ENCODE measurements around the gene CBR3.

Gene CBR3

DNA sequence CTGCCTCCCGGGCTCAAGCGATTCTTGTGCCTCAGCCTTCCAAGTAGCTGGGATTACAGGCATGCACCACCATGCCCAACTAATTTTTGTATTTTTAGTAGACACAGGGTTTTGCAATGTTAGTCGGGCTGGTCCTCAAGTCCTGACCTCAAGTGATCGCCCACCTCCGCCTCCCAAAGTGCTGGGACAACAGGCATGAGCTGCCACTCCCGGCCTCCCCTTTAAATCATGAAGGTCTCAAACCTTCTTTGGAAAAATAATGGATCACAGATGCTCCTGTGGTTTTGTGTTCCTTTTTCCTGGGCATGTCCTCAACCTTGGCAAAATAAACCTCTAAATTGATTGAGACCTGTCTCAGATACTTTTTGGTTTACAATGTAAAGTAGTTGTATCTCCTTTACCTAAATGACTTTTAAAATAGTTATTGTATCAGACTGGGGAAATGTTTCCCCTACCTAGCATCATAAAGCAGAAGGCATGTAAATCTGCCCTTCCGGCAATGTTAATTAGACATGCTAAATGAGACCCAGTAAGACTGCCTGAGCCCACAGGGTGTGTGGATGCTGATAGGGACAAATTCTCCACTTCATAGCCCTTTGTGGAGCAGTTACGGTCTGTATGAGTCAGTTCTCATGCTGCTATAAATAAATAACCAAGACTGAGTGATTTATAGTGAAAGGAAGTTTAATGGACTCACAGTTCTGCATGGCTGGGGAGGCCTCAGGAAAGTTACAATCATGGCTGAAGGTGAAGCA, 37.3 kb upstream of the CBR3 start:
- POLR2A ChIA-PET = interaction anchor here (0.6 kb wide), 1 partner anchor 16 kb away, joined by 3 read pairs; no protein-coding TSS in a partner anchor

DNA sequence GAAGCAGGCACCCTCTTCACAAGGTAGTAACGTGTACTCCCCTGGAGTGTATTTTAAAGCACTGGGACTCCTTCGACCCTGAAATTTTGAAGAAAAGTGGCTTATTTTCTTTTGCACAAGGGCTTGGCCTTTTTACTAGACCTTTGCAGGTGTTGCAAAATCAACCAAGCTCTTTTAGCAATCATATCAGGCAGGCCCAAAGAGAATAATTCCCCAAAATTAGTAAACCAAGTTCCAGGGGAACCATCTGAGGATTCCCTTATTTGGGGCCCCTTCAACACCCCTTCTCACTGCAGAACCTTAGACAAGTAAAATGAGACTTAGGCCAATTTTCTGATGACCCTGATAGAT, 36.7 kb upstream of the CBR3 start:
- peaks cover 4% of the 10 kb centered on the region; the same call in 1 of the 2 replicates for H3K4me1 ChIP-seq (ENCODE audit: control insufficient read depth, insufficient read depth, low read length)
- CTCF ChIA-PET = interaction anchor here (0.7 to 1.5 kb wide), 3 partner anchors 14 to 387 kb away, joined by 3 read pairs; no protein-coding TSS in a partner anchor
- H3K4me3 ChIP-seq (ENCODE audit: low read depth, low read length) = no peak overlapping the region

More for the DNA sequence above, 37.3 kb upstream of the CBR3 start:
- Histone ChIP-seq H3K4me3 (ENCODE audit: low read depth, low read length) (no peak overlapping the region), H3K27ac (ENCODE audit: extremely low read depth, low read depth, low read length) (no peak overlapping the region), H3K36me3 (ENCODE audit: control insufficient read depth in 2 of 2, insufficient read depth in 1 of 2, low read length in 2 of 2) (no peaks in the 10 kb centered on the region), H3K4me1 (ENCODE audit: control insufficient read depth, insufficient read depth, low read length) (peaks cover 4% of the 10 kb centered on the region; the same call in 1 of the 2 replicates), H3K9me3 (ENCODE audit: control insufficient read depth, insufficient read depth, low read depth, low read length) (no peaks in the 10 kb centered on the region)
- no peak for TF ChIP-seq GLI4 (tag by site-specific recombination; IDR thresholded peaks at IDR 0.05)
- peak; percentile 58 for TF ChIP-seq SP7 (tag by site-specific recombination; IDR thresholded peaks at IDR 0.05)
- TF ChIP-seq ZNF792 (tag by site-specific recombination; IDR thresholded peaks at IDR 0.05) = no peak
- TF ChIP-seq ZNF423 (tag by site-specific recombination; IDR thresholded peaks at IDR 0.05) = no peak
- TF ChIP-seq TRIM28 (IDR thresholded peaks at IDR 0.05; ENCODE audit: borderline replicate concordance, low read length) = peak; percentile 60; the same call in 1 of the 2 replicates
- TF ChIP-seq, protein P1, sequence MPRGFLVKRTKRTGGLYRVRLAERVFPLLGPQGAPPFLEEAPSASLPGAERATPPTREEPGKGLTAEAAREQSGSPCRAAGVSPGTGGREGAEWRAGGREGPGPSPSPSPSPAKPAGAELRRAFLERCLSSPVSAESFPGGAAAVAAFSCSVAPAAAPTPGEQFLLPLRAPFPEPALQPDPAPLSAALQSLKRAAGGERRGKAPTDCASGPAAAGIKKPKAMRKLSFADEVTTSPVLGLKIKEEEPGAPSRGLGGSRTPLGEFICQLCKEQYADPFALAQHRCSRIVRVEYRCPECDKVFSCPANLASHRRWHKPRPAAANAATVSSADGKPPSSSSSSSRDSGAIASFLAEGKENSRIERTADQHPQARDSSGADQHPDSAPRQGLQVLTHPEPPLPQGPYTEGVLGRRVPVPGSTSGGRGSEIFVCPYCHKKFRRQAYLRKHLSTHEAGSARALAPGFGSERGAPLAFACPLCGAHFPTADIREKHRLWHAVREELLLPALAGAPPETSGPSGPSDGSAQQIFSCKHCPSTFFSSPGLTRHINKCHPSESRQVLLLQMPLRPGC (tag by site-specific recombination; IDR thresholded peaks at IDR 0.05) = 0 out of 2 replicates have a peak, but pooled peaks have one; percentile 30
- TF ChIP-seq, protein P2, sequence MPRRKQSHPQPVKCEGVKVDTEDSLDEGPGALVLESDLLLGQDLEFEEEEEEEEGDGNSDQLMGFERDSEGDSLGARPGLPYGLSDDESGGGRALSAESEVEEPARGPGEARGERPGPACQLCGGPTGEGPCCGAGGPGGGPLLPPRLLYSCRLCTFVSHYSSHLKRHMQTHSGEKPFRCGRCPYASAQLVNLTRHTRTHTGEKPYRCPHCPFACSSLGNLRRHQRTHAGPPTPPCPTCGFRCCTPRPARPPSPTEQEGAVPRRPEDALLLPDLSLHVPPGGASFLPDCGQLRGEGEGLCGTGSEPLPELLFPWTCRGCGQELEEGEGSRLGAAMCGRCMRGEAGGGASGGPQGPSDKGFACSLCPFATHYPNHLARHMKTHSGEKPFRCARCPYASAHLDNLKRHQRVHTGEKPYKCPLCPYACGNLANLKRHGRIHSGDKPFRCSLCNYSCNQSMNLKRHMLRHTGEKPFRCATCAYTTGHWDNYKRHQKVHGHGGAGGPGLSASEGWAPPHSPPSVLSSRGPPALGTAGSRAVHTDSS (tag by site-specific recombination; IDR thresholded peaks at IDR 0.05) = 0 out of 2 replicates have a peak, but pooled peaks have one; percentile 23
- TF ChIP-seq ZNF600 (tag by site-specific recombination; IDR thresholded peaks at IDR 0.05) = peak; percentile 43; the same call in 1 of the 2 replicates
- TF ChIP-seq ZBTB17 (tag by site-specific recombination; IDR thresholded peaks at IDR 0.05) = 0 out of 2 replicates have a peak, but pooled peaks have one; percentile 11
- peak; percentile 45; the same call in 1 of the 2 replicates for TF ChIP-seq ZNF366 (tag by site-specific recombination; conservative IDR thresholded peaks at IDR 0.05)
- TF ChIP-seq, protein P3, sequence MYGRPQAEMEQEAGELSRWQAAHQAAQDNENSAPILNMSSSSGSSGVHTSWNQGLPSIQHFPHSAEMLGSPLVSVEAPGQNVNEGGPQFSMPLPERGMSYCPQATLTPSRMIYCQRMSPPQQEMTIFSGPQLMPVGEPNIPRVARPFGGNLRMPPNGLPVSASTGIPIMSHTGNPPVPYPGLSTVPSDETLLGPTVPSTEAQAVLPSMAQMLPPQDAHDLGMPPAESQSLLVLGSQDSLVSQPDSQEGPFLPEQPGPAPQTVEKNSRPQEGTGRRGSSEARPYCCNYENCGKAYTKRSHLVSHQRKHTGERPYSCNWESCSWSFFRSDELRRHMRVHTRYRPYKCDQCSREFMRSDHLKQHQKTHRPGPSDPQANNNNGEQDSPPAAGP (tag by site-specific recombination; IDR thresholded peaks at IDR 0.05) = peak; percentile 51; the same call in 1 of the 2 replicates
- TF ChIP-seq SETDB1 (IDR thresholded peaks at IDR 0.05; ENCODE audit: insufficient read length, low read length) = peak; percentile 18
- TF ChIP-seq, protein P4, sequence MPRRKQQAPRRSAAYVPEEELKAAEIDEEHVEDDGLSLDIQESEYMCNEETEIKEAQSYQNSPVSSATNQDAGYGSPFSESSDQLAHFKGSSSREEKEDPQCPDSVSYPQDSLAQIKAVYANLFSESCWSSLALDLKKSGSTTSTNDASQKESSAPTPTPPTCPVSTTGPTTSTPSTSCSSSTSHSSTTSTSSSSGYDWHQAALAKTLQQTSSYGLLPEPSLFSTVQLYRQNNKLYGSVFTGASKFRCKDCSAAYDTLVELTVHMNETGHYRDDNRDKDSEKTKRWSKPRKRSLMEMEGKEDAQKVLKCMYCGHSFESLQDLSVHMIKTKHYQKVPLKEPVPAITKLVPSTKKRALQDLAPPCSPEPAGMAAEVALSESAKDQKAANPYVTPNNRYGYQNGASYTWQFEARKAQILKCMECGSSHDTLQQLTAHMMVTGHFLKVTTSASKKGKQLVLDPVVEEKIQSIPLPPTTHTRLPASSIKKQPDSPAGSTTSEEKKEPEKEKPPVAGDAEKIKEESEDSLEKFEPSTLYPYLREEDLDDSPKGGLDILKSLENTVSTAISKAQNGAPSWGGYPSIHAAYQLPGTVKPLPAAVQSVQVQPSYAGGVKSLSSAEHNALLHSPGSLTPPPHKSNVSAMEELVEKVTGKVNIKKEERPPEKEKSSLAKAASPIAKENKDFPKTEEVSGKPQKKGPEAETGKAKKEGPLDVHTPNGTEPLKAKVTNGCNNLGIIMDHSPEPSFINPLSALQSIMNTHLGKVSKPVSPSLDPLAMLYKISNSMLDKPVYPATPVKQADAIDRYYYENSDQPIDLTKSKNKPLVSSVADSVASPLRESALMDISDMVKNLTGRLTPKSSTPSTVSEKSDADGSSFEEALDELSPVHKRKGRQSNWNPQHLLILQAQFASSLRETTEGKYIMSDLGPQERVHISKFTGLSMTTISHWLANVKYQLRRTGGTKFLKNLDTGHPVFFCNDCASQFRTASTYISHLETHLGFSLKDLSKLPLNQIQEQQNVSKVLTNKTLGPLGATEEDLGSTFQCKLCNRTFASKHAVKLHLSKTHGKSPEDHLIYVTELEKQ (tag by site-specific recombination; IDR thresholded peaks at IDR 0.05; ENCODE audit: borderline replicate concordance) = peak; percentile 21; the same call in 1 of the 2 replicates
- TF ChIP-seq OSR2 (tag by site-specific recombination; IDR thresholded peaks at IDR 0.05) = 0 out of 2 replicates have a peak, but pooled peaks have one; percentile 26
- peak; percentile 65; the same call in 1 of the 2 replicates for TF ChIP-seq ZIC2 (tag by site-specific recombination; IDR thresholded peaks at IDR 0.05)
- 0 out of 2 replicates have a peak, but pooled peaks have one; percentile 23 for TF ChIP-seq WT1 (tag by site-specific recombination; IDR thresholded peaks at IDR 0.05)
- no peak for TF ChIP-seq ZNF155 (tag by site-specific recombination; IDR thresholded peaks at IDR 0.05)
- TF ChIP-seq ZNF629 (tag by site-specific recombination; IDR thresholded peaks at IDR 0.05) = peak; percentile 57
- CTCF ChIA-PET = interaction anchor here (0.6 to 1.5 kb wide), 4 partner anchors 10 to 1022 kb away, joined by 3 to 4 read pairs (median 3); no protein-coding TSS in a partner anchor

More for the DNA sequence above, 36.7 kb upstream of the CBR3 start:
- Histone ChIP-seq H3K36me3 (ENCODE audit: control insufficient read depth in 2 of 2, insufficient read depth in 1 of 2, low read length in 2 of 2) (no peaks in the 10 kb centered on the region), H3K27ac (ENCODE audit: extremely low read depth, low read depth, low read length) (no peak overlapping the region), H3K9me3 (ENCODE audit: control insufficient read depth, insufficient read depth, low read depth, low read length) (no peaks in the 10 kb centered on the region)
- POLR2A ChIA-PET = no interaction called here
- TF ChIP-seq, protein P2 (tag by site-specific recombination; IDR thresholded peaks at IDR 0.05) = 0 out of 2 replicates have a peak, but pooled peaks have one; percentile 1
- TF ChIP-seq ZNF549 (tag by site-specific recombination; IDR thresholded peaks at IDR 0.05) = no peak
